ENCODE data around the gene PEMT.
A peak's percentile ranks its signal among the peaks of the same experiment; 100 is the strongest.
"Not testable (repeated sequence)": the region's sequence is repeated elsewhere in the genome, so short reads cannot be mapped to it uniquely, and the experiment has no call there.

Gene PEMT, protein sequence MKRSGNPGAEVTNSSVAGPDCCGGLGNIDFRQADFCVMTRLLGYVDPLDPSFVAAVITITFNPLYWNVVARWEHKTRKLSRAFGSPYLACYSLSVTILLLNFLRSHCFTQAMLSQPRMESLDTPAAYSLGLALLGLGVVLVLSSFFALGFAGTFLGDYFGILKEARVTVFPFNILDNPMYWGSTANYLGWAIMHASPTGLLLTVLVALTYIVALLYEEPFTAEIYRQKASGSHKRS

GRCh38 chr17:17591355-17592298 is at the start of gene PEMT:
TSS of gene PEMT (minus strand) at chr17:17591708. CDS start at chr17:17591626, 82 bp downstream.
- TF ChIP-seq, protein P1, sequence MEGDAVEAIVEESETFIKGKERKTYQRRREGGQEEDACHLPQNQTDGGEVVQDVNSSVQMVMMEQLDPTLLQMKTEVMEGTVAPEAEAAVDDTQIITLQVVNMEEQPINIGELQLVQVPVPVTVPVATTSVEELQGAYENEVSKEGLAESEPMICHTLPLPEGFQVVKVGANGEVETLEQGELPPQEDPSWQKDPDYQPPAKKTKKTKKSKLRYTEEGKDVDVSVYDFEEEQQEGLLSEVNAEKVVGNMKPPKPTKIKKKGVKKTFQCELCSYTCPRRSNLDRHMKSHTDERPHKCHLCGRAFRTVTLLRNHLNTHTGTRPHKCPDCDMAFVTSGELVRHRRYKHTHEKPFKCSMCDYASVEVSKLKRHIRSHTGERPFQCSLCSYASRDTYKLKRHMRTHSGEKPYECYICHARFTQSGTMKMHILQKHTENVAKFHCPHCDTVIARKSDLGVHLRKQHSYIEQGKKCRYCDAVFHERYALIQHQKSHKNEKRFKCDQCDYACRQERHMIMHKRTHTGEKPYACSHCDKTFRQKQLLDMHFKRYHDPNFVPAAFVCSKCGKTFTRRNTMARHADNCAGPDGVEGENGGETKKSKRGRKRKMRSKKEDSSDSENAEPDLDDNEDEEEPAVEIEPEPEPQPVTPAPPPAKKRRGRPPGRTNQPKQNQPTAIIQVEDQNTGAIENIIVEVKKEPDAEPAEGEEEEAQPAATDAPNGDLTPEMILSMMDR (IDR thresholded peaks at IDR 0.05; ENCODE audit: extremely low read depth, insufficient read depth, missing control alignments), result no peak
- in situ Hi-C loops (cut with MboI; ENCODE audit: low pct_unique_long_range_greater_than_20kb, low sequenced_read_pairs, unreplicated experiment), result no loop called here
- peak; percentile 97 for DNase-seq (ENCODE audit: low spot score)

- in situ Hi-C loops (cut with MboI; ENCODE audit: low pct_unique_long_range_greater_than_20kb, low sequenced_read_pairs, unreplicated experiment), result loop anchor here (10.0 kb wide), 2 partner anchors 135 to 285 kb away; no protein-coding TSS in a partner anchor
- DNase-seq (ENCODE audit: low spot score), result not testable (repeated sequence)
Measured at GRCh38 chr17:17639661-17640270, 48.3 kb upstream of the PEMT start.

DNA sequence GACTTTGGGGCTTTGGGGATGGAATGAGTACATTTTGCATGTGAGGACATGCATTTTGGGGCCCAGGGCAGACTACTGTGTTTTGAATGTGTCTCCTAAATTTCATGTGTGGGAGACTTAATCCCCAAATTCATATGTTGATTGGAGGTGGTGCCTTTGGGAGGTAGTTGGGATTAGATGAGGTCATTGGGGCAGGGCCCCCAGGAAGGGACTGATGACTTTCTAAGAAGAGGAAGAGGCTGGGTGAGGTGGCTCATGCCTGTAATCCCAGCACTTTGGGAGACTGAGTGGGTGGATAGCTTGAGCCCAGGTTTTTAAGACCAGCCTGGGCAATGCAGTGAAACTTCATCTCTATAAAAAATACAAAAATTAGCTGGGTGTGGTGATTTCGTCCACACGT is 47.0 kb upstream of the PEMT start:
- in situ Hi-C loops (cut with MboI; ENCODE audit: low pct_unique_long_range_greater_than_20kb, low sequenced_read_pairs, unreplicated experiment), result loop anchor here (10.0 kb wide), 1 partner anchor 134 kb away; no protein-coding TSS in a partner anchor
- TF ChIP-seq, protein P1 (IDR thresholded peaks at IDR 0.05; ENCODE audit: extremely low read depth, insufficient read depth, missing control alignments), result no peak
- no peak for DNase-seq (ENCODE audit: low spot score)

GRCh38 chr17:17636272-17636885 is 44.9 kb upstream of the PEMT start:
- TF ChIP-seq, protein P1 (IDR thresholded peaks at IDR 0.05; ENCODE audit: extremely low read depth, insufficient read depth, missing control alignments), result no peak
- in situ Hi-C loops (cut with MboI; ENCODE audit: low pct_unique_long_range_greater_than_20kb, low sequenced_read_pairs, unreplicated experiment), result loop anchor here (10.0 kb wide), 1 partner anchor 132 kb away; no protein-coding TSS in a partner anchor
- no peak for DNase-seq (ENCODE audit: low spot score)

DNA sequence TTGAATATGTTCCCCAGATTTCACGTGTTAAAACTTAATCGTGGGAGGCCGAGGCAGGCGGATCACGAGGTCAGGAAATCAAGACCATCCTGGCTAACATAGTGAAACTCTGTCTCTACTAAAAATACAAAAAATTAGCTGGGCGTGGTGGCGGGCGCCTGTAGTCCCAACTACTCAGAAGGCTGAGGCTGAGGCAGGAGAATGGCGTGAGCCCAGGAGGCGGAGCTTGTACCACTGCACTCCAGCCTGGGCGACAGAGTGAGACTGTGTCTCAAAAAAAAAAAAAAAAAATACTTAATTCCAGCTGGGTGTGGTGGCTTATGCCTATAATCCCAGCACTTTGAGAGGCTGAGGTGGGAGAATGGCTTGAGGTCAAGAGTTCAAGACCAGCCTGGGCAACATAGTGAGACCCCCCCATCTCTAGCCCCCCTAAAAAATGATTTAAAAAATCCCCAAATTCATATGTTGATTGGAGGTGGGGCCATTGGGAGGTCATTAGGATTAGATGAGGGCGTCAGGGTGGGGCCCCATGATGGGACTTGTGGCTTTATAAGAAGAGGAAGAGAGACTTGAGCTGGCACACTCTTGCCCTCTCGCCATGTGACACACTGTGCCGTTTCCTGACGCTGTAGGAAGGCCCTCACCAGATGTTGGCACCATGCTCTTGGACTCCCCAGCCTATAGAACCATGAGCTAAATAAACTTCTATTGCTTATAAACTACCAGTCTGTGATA is 44.2 kb upstream of the PEMT start:
- DNase-seq (ENCODE audit: low spot score), result not testable (repeated sequence)
- in situ Hi-C loops (cut with MboI; ENCODE audit: low pct_unique_long_range_greater_than_20kb, low sequenced_read_pairs, unreplicated experiment), result loop anchor here (10.0 kb wide), 1 partner anchor 131 kb away; no protein-coding TSS in a partner anchor

DNA sequence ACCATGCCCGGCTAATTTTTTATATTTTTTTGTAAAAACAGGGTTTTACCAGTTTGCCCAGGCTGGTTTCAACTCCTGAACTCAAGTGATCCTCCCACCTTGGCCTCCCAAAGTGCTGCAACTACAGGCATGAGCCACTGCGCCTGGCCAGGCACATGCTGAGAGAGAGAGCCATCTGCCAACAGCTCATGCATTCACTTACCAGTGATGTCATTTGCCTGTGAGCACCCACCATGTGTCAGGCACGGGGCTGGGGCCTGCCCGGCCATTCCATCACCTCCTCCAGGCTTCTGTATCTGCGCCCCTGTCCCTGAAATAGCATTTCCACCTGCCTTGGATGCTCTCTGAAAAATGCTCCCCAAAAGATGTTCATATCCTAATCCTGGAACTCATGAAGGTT is 43.6 kb upstream of the PEMT start:
- in situ Hi-C loops (cut with MboI; ENCODE audit: low pct_unique_long_range_greater_than_20kb, low sequenced_read_pairs, unreplicated experiment), result loop anchor here (10.0 kb wide), 1 partner anchor 130 kb away; no protein-coding TSS in a partner anchor
- TF ChIP-seq, protein P1 (IDR thresholded peaks at IDR 0.05; ENCODE audit: extremely low read depth, insufficient read depth, missing control alignments), result no peak
- DNase-seq (ENCODE audit: low spot score), result no peak
